Endometrial microvascular endothelial cells (primary cell): ENCODE results near the gene C10orf90. TPM values are rescaled to one million over a fixed set of nuclear protein-coding genes. Genes with fewer than 3 reads are reported as not detected.

ENCODE experiments used
- in situ Hi-C: cut with HindIII; loops from 2 replicates; pipeline ENCODE4 v1.10.0; 2017; ENCODE audit warnings: low sequenced_read_pairs, low pct_unique_long_range_greater_than_20kb; ENCODE audit errors: inconsistent ontology term
- total RNA-seq: library from RNA; depleted of rRNA; stranded (reverse); fragments of >200 nt; gene quantifications from one replicate; pipeline ENCODE4 v1.2.3, GENCODE V29; 2015; ENCODE audit errors: inconsistent ontology term

The C10orf90 gene, protein sequence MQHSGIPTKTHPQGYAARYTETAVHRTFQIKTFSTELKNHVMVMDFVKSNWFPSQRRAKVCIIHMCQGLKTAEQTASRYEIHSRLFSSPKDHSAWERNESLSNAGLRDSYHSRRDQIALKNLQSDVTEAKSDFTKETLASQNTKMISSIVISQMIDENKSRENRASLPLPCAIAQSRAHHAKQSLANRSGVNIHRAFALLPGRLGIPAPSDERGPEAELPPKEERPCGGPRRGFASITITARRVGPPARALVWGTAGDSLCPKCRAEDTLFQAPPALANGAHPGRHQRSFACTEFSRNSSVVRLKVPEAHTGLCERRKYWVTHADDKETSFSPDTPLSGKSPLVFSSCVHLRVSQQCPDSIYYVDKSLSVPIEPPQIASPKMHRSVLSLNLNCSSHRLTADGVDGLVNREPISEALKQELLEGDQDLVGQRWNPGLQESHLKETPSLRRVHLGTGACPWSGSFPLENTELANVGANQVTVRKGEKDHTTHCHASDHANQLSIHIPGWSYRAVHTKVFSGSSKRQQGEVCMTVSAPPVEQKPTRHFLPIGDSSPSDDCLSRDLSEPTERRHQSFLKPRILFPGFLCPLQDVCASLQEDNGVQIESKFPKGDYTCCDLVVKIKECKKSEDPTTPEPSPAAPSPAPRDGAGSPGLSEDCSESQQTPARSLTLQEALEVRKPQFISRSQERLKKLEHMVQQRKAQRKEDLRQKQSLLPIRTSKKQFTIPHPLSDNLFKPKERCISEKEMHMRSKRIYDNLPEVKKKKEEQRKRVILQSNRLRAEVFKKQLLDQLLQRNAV
- total RNA-seq, result not detected

- in situ Hi-C loops, result no loop called here
Measured at GRCh38 chr10:126670056-126670894, at the start of gene C10orf90. Gene C10orf90 (minus strand): TSS chr10:126670693. CDS start chr10:126670480, 213 bp downstream.

GRCh38 chr10:126716366-126716765 is 45.9 kb upstream of the C10orf90 start:
- in situ Hi-C loops, result no loop called here

DNA sequence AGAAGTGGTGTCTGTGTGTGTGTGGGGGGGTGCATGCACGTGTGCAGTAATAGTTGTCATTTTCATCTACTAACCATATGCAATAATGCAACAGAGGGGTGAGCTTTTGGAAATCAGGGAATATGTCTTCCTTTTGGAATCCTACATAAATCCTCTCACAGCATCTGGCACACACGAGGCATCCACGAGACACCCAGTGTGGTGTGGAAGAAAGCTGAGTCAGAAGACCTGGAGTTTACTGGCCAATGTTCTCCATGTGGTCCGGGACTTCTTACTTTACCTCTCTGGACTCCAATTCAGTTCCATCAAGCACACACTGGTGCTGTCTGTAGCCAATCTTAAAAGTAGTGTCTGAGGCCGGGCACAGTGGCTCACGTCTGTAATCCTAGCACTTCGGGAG is 43.1 kb upstream of the C10orf90 start:
- in situ Hi-C loops, result no loop called here

GRCh38 chr10:126712681-126713080 is 42.2 kb upstream of the C10orf90 start:
- in situ Hi-C loops, result no loop called here

GRCh38 chr10:126705951-126706565 is 35.6 kb upstream of the C10orf90 start:
- in situ Hi-C loops, result no loop called here

DNA sequence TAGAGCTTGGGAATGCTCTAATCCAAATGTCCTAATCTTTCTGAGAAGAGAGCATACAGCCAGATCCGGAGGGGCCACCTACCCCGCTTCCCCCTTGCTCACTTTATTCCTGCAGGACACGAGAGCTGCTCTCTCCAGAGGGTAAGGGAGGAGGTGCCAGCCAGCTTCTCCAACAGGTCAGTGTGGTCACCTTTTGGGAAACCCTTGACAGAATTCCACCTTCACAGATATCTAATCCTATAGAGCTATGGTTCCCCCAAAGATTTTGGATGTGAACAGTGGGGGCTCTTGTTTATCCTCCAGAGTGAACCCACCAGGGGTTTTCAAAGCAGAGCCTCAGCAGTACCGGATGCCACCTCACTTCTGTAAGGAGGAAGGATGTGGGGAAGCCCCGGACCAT is 34.6 kb upstream of the C10orf90 start:
- in situ Hi-C loops, result no loop called here

DNA sequence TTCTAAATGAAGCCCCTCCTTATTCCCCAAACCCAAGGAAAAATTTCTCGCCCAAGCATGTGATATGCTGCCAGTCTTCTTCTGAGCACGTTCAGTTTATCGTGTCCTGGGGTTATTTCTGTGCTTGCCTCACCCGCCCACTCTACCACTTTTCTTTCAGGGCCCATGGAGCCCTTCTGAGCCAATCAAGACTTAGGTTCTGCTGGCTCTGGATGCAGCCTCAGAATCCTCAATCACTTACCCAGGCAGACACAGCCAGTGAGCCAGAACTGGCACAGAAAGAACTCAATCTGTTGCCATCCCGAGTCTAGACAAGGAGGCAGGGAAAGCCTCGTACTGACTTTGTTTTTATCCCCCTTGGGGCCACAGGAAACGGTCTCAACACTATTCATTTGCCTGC is 34.2 kb upstream of the C10orf90 start:
- in situ Hi-C loops, result no loop called here

- in situ Hi-C loops, result no loop called here
Measured at GRCh38 chr10:126702181-126702580, 31.7 kb upstream of the C10orf90 start.

DNA sequence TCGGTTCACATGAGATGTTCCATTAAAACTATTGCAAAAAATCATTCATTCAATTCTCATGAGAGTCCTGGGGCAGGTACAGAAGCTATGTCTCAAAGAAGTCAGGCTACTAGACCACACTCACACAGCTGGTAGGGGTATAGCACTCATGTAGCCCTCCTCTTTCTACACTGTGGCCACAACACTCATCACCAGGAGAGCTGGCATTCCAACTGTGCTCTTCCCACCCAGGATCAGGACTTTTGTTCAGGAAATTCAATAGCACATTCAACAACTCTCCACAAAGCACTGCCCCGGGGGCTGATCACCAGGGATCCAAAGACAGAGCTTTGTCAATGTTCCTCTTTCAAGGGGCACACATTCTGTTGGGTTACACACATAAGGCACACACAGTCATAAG is 31.0 kb upstream of the C10orf90 start:
- in situ Hi-C loops, result no loop called here

DNA sequence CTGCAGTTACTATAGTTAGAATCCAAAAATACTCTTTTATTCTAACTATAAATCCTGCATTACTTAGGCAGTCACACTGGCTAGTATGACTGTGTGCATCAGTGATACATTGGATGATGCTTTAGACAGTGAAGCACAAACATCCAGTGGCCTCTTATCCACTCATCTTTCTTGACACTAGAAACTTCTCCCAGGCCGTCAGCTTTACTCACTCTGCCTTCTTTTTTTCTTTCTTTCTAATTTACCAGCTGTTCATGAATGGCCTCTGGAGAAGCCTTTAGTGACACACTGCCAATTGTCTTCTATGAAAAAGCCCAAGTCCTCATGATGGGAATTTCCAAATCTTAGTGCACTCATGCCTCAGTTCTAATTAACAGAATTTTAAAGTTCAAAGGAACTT is 26.2 kb upstream of the C10orf90 start:
- in situ Hi-C loops, result no loop called here

DNA sequence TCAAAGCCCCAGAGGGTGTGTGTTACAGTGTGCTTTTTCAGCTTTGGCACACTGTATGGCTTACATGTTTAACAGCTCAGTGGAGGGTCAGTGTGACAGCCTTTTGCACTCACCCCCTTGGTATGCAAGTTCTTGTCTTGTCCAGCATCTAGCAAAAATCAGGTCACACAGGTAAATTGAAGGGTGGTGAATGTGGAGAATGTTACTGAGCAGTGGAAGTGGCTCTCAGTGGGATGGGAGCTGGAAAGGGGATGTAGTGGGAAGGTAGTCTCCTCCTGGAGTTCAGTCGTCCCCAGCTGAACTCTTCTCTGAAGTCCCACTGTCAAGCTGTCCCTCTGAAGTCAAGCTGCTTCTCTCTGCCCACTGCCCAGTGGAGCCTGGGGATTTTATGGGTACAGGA is 21.0 kb upstream of the C10orf90 start:
- in situ Hi-C loops, result no loop called here

GRCh38 chr10:126690534-126690933 is 20.0 kb upstream of the C10orf90 start:
- in situ Hi-C loops, result no loop called here

DNA sequence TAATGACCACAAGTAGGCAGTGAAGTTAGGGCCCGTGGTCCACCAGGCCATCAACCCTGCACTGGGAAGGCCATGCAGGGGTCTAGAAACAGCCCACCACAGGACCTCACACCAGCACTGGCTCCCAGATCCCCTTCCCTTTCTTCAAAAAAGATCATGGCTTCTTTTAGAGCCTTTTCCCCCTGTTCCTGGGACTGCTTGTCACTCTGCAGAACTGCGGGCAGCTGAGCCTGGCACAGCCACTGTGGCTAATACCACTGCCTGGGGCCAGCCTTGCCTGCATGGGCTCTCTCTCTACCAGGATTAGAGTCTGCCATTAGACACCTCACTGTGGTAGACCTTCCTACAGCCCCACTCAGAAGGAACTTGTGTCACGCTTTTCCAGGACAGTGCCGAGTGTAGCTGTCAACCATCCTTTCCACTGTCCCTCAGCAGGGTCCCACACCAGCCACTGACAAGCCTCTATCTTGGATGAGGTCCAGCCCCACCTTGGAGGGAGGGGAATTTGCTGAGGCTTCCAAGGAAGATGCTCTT is 19.0 kb upstream of the C10orf90 start:
- in situ Hi-C loops, result no loop called here

- in situ Hi-C loops, result no loop called here
Measured at GRCh38 chr10:126687121-126687606, 16.7 kb upstream of the C10orf90 start.

DNA sequence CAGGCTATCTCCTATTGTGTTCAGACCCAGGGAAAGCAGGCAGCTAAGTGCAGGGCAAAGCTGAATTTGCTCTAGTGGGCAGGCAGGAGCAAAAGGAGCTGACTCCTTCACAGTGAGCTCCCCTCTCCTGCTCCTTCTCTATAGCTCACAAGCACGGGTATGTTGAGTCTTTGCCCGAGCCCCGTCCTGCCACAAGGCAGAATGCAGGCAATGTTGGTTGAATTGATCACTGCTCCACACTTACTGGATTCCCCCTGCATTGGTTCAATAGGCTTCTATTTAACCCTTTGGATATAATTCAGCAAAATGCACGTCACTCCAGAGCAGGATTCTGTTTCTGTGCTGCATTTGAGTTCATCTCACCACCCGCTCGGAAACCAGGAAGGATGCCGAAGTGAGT is 16.2 kb upstream of the C10orf90 start:
- in situ Hi-C loops, result no loop called here

DNA sequence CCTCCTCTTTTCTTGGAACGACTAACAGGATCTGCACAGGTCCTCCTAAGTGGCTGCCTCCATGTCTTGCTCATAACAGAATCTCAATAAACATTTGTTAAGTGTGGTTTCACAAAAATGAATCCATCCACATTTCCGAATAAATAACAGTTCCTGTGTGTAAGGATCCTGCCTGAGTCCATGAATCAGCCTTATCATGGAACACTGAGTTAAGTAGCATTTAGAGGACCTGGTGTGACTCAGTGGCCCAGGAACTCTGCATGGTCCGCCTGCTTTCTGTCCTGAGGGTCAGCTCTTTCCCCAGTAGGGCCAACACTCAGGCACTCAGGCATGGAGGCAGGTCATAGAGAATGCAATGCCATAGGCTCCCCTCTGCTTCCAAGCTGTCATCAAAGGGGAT is 15.8 kb upstream of the C10orf90 start:
- in situ Hi-C loops, result no loop called here

GRCh38 chr10:126685756-126686155 is 15.3 kb upstream of the C10orf90 start:
- in situ Hi-C loops, result no loop called here

- in situ Hi-C loops, result no loop called here
Measured at GRCh38 chr10:126684171-126684745, 13.8 kb upstream of the C10orf90 start.
